ENCODE results near the gene AGBL1.
"Not testable (repeated sequence)": the region's sequence is repeated elsewhere in the genome, so short reads cannot be mapped to it uniquely, and the experiment has no call there.

The AGBL1 gene

DNA sequence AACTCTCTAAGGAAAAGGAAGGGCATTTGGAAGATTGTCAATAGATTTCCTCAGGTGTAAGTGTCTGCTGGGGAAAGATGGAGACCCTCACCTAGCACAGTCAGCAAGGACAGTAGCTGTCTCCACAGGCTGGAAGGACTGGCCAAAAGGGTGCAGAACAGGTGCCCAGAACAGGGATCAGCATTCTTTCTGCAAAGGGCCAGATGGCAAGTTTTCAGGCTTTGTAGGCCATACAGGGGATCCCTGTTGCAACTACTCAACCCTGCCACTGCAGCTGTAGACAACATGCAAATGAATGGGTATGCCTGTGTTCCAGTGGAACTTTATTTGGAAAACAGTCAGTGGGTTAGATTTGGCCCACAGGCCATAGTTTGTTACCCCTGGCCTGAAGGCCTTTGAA is 8.1 kb downstream of the AGBL1 start:
- no peak for DNase-seq

DNA sequence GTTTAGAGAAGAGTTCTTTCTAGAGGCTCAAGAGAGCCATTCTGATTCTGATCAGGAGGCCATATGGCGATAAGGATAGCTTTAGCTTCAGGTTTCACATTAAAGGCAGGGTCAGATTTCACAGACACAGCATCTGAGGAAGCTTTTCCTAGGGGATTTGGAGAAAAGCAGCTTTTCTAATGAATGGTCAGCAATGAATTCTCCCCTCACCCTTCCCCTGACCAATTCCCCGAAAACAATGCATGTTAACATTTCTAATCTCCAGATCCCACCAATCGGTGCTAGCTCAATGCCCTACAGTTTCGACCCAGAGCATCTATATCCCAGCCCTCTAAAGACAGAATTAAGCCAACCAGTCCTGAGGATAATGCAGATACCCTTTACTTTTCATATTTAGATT is 9.8 kb downstream of the AGBL1 start:
- no peak for DNase-seq

DNA sequence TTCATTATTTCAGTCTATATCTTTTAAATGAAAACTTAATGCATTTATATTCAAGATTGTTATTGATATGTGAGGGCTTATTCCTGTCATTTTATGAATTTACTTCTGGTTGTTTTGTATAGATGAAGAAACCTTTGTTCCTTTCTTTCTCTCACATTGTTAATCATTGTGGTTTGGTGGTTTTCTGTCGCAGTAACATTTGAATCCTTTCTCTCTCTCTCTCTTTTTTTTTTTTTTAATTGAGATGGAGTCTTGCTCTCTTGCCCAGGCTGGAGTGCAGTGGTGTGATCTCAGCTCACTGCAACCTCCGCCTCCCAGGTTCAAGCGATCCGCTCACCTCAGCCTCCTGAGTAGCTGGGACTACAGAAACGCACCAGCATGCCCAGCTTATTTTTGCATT is 22.1 kb downstream of the AGBL1 start:
- DNase-seq, result no peak

DNA sequence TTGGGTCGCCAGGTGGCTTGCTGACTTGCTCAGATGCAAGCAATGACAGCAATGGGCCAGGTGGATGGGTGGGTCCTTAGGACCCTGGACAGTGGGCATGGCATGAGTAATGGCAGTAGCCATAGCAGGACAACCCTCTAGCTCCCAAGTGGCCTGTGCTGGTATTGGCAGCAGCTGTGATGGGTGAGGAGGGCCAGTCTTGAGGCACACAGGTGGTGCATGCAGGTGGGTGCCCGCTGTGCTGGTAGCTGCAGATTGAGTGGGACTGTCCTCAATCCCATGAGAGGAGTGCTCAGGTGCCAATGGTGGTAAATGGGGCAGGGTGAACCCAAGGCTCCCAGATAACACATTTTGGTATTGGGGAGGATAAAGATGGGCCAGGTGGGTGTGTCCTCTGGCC is 24.2 kb downstream of the AGBL1 start:
- no peak for DNase-seq

DNA sequence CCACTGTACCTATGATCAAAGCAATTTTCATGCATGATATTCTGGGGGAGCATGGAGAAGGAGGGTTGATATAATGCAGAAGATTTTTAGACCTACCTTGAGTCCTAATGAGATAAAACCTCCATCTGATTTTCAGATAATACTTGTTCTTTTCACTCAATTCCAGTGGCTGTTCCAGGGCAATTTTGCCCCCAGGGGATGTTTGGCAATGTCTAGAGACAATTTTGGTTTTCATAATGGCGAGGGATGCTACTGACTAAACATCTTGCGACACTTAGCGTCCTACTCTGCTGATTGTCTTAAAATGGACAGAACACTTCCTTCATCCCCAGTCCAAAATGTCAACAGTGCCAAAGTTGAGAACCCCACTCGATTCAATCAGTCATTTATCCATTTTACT is 26.6 kb downstream of the AGBL1 start:
- no peak for DNase-seq

DNA sequence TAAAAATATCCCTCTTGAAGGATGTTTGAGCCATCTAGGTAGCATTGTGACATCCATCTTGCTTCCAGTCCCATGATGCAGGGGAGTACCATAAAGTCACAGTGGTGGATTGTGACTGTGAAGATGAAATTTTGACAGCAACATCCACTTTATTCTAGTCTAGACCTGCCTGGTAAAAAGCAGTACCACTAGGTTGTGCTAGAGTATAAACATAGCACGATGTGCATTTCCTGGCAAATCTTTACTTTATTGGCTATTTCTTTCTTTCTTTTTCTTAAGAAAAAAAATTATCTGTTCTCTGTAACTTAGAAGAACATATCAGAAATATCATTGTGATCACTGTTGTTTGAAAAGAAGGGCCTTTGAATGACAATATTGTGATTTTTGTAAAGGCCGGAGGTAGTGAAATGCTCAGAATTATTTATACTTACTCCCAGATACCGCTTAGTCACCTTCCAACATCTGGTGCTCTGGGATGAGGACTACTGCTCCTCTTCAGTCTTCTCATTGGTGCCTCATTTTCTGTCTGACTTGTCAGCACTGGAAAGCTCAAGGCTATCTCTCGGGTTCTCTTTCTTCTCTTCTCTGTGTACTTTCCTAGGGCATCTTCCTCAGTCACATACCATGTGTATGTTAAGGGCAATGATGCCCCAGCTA is 35.6 kb downstream of the AGBL1 start:
- DNase-seq, result no peak

DNA sequence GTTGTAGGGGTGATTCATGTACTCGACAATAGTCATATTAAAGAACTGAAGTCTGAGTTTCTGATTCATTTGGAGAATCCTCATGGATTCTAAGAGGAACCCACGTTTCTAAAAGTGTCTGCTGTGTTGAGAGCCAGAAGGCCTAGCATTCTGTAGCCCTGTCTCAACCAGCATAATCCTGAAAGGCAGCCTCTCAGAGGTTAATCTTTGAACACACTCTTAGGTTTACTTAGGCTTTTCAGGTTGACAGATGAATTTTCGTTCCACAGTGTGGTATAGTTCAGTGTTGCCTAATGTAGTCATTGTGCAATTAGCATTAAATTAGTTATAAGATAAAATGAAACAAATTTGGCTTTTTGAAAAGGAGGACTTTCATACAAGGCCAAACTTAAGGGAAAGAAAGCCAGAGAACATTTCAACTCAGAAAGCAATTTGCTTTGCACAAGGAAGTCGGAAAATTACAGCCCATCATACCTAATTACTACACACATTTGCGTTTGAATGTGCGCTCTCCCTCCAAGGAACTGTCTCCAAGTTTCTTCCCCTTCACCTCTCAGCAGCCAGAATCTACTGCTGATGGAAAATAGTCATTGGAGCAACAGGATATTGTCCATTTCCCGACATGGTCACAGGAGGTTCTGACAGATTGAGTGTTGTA is 42.0 kb downstream of the AGBL1 start:
- no peak for DNase-seq

DNA sequence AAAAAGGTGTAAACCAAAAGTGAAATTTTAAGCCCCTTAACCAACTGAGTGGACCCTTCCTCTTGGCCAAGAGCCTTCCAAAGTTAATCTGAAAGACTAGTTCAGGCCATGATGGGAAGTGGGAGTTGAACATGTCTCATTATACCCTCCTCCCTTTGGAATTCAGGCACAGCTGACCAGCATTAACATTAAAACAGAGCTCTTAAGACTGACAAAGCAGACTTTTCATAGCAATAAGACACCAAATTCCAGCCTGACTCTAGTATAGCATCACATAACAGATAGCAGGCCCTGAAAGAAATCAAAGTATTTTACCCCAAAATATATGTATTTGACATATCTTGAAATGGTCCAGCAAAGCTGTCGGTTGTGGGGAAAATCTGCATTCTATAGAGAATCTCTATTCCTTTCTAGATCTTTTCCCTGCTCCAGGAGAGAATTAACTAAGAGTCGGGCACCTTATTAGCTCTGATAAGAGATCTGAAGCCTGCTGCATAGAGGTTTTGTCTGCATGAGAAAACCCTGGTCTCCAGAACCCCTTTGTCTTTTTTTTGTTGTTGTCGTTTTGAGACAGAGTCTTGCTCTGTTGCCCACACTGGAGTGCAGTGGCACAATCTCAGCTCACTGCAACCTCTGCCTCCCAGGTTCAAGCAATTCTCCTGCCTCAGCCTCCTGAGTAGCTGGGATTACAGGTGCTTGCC is 43.2 kb downstream of the AGBL1 start:
- not testable (repeated sequence) for DNase-seq

DNA sequence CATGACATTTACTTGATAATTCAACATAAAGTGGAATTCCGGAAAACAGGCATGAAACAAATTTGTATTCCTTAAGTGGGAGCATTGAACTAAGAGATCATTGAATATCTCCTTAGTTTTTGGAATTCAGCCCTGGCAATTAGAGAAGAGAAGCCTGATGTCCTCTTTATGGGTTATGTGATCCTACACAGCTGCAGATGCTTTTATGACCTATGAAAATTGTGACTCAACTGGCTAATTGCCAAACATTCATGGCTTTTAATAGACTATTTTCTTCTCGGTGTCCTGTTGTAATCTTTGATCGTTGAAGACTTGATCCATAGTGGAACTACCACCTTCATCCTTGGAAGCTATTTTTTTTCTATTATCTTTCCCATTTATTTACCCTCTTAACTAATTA is 46.1 kb downstream of the AGBL1 start:
- DNase-seq, result no peak

DNA sequence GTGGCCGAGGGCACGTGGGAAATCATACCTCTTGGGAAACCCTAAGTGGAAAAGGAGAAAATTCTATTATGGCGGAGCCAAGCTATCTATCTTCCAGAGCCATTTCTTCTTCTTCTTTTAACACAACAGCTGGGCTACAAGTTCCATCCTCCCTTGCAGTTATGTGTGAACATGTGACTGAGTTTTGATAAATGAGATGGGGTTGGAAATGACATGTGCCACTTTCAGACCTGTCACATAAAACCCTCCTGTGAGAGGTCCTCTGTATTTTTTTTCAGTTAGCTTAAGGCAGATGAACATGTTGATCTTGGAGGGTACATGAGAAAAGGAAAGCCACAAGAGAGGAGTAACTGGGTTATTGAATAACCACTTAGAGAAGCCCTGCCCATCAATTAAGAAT is 47.9 kb downstream of the AGBL1 start:
- no peak for DNase-seq

DNA sequence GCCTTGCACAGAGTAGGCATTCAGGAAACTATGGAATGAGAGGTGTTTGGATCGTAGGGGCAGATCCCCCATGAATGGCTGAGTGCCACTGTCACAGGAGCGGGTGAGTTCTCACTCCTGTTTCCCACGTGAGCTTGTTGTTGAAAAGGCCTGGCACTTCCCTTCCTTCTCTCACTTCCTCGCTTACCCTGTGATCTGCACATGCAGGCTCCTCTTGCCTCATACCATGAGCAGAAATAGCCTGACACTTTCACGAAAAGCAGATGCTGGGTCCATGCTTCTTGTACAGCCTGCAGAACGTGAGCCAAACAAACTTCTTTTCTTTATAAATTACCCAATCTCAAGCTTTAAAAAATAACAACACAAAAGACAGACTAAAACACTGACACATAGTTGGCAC is 55.4 kb downstream of the AGBL1 start:
- no peak for DNase-seq

DNA sequence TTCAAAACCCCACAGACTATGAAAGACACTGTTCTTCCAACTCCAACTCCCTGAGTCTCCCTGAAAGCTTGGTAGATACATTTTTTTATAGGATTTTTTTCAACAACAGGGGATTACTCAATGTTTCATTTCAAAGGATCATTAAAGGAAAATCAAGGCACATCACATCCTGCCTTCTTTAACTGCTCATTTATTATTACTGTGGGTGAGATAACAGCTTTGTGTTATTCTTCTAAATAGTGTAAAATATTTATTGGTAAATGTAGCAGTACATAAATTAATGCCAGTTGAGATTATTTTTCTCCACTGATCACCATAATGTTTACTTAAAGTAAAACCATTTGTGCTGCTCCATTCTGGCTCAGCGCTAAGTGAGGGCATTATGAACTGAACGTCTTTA is 57.2 kb downstream of the AGBL1 start:
- no peak for DNase-seq

DNA sequence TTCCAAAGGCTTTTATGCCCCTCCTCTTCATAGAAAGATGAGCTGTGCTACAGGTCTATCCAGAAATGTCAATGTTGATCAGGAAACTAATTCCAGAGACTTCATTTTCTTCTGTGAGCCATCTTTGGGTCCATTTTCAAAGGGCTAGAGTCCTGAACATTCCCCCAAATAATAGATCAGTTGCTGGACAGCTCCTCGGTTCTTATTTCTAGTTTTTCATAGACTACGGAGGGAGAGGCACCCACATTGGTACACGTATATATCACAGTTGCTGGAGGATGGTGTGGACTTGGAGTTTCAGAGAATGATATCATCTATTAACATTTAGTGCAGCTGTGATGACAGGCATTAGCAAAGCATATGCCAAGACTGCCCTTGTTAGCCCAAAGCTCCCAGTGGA is 59.1 kb downstream of the AGBL1 start:
- DNase-seq, result no peak

DNA sequence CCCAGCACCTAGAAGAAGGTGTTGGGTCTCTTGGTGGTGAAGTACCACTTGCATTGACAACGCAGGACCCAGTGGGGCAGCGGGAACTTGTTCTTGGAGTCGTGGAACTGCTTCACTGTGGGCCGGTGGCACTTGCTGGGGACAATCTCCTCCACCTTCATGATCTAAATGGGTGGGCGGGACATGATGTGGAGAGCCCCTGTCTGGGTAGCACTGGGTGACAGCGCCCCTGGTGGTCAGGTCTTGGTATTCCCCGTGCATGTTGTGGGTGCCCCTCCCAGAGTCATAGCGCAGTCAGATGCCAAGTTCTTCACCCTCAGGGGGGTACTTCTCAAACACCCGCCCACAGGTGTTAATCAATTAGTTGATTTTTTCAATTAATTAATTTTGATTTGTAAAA is 60.2 kb downstream of the AGBL1 start:
- DNase-seq, result no peak

DNA sequence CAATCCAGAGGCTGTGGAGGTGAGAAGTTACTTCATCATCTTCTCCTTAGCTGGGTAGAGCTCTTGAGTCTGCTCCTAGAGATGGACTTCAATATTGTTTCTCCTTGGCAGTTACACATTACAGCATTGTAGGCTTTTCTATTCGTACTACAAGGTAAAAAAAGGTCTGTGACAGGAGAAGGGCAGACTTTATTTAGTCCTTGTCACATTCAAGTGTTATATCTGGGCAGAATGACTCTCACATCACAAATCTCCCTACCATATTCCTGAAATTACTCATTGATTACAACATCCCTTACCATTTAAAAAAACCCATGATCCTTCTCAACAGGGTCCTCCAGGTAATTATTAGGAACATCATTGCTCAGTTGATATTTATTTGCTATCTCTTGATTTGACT is 75.0 kb downstream of the AGBL1 start:
- DNase-seq, result no peak

DNA sequence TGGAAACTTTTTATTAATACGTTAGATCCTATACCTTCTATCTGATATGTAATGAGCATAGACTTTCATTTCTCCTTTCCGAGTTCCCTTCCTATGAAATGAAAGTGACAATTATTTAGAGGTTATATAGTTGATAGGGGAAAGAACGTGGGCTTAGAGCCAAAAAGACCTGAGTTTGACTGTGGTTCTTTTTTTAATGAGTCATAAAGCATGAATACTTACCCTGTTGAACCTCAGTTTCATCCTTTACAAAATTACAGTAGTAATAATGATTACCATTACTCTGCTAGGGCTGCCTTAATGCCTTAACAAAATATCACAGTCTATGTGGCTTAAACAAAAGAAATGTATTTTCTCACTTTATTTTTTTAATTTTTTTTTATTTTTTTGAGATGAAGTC is 75.9 kb downstream of the AGBL1 start:
- no peak for DNase-seq

DNA sequence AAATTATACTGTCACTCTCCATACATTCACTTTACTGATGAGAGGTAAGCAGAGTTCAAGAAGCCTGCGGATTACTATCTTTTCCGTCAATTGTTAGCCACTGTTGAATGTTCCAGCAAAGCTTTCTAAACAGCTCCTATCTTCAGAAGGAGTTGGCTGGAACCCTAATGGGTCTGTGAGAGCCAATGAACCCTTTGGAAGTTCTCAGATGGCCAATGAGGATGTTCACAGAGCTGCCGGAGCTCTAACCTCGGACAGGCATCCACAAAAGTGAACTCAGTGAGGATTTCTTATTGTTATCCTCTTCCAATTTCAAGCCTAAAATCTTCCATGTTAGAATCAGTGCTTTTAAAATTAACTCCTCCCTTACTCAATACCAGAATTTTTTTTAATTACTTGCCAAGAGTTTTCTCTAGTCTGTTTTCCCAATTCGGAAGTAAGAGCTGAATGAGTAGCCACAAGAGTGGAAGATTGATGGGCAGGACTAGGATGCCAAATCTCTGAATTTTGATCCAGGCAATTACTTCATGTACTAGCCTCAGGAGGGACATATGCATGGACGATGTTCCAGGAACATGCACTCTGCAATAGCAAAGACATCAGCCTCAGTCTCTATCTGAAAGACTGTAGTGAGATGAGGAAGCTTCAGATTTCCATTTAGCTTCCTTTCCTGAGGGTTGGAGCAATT is 78.1 kb downstream of the AGBL1 start:
- DNase-seq, result no peak

DNA sequence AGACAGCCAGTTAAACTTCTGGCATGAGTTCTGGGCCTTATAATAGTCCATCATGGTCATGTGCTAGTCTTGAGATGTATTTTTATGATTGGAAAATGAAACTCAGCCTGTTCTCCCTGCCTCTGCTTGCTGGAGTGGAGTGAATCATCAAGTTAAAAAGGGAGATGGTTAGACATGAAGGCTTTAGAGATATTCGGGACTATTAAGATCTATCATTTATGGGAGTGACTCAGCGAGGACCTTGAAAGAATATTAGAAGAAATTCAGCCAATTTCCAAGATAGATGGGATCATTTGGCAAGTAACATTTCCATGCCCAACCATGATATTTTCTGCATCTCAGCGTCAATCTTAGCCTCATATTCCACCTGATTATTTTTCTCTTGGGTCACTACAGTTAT is 79.8 kb downstream of the AGBL1 start:
- no peak for DNase-seq

DNA sequence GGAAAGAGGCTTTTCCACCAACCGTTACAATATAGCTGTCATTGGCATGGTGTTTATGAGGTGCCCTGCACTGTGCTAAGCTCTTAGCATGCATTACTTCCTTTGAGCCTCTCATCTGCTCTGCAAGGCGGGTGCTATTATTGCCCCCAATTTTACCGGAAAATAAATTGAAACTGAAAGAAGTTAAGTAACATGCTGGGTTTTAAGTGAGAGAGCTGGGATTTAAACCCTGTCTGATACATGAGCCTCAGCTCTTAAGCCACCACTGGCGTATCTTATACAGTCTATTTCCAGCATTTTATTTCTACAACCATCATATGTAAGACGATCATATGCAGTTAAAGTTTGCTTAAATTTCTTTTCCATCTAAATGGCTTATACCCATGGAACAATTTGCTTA is 81.6 kb downstream of the AGBL1 start:
- DNase-seq, result no peak

DNA sequence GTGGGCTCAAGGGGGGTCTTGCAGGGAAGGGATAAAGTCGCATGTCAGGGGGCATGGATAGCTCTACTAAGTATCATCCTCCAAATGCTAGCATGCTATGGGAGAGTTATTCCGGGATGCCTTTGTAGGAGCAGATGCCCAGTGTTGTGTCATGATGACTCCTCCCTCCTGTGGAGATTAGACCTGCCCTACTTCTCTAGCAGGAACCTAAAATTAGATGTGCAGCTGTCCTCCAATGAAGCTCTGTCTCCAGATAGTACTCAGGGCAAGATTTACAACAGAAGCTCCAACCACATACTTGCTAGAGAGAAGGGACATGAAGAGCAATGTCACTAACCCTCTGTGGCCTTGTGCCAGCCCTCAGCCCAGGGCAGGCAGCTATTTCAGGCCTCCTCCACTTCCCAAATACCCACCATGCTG is 82.5 kb downstream of the AGBL1 start:
- no peak for DNase-seq

DNA sequence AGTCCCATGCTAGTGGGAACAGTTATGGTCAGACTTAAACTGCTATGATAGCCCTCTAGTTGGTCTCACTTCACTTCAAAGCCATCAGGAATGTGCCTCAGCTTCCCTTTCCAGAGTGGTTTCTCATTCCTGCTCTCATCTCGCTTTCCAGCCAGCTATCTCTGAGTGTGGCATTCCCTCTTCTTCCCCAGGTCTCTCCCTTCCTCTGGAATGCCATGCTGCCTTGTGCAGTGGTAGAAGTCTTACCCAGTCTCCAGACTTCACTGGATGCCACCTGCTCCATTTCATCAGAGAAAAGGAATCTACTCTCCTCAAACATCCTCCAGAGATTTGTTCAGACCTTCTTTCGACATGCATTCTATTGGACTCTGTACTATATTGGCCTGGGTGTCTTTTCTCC is 83.0 kb downstream of the AGBL1 start:
- DNase-seq, result no peak

DNA sequence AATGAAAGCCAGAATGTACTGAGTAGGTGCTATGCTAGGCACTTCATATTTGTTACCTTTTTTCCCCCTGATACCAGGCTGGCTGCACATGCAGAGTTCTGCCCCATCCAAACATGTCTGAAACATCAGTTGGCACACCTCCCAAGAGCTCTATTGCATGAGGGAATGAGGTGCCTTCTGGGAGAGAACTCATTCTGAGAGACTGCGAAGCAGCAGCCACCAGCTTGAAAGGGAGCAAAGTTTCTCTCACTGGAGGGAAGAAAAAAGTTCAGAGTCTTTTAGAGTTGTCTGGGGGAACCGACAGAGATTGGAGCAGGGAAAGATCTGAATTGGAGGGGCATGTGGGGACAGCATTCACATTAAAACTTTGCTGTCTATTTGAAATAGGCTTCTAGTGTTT is 84.1 kb downstream of the AGBL1 start:
- no peak for DNase-seq

DNA sequence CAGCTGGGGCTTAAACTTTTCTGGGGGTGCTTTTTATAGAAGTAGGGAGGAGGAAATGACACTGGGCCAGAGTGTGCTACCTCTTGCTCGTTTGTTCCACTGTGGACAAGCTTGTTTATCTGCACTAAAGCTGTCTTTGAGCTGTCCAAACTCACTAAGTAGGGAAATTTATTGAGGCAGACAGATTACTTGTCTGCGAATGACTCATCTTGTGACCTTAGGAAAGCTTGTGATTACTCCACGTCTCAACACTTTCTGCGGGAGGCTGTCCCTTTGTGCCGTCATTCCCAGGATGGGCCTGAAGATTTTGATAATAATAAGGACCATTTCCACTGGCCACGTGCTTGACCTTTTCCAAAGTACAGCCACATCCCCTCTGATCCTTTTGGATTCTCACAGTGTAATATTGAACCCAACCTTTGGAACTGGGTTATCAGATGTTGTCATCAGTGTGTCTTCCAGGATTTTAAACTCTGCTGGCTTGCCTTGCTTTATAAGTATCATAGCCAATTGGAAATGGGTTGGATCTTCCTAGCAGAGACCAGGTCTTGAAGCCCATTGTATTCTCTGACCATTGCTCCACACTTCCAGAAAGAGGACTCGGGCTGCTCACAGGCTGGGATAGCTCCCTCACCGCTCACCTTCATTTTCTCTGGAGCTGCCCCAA is 84.7 kb downstream of the AGBL1 start:
- DNase-seq, result no peak

All from bone marrow (tissue), 2 donors.